GM12892 (cell line): ENCODE measurements around the gene PHACTR3.

Experiments
- POLR2A ChIP-seq: IDR thresholded peaks from 2 replicates; pipeline ENCODE4 v1.6.1; 2011; ENCODE audit warnings: low read depth, low read length, control low read depth
- TAF1 ChIP-seq: IDR thresholded peaks from 2 replicates; pipeline ENCODE4 v1.6.1; 2011; ENCODE audit warnings: low read depth, mild to moderate bottlenecking, control low read depth, low read length, borderline replicate concordance

DNA sequence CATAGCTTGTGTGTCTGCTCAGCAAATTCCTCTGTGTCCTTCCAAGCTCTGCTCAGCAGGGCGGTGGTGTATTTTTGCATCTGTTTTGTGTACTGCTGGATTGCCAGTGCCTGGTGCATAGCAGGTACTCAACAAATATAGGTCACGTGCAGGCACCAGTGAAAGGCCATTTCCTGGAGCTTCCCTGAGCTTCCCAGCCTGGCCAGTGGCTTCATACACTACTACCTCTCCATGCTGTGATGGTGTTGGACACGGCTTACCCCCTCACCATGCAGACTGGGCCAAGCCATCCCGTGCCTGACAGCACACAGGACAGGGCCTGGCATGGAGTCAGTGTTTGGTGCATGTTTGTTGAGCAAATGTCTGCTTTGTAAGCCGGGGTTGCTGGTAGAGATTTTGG, 7.7 kb upstream of the PHACTR3 start:
- no peak for TF ChIP-seq POLR2A
- no peak for TF ChIP-seq TAF1
